Activated CD4-positive, alpha-beta memory T cell treated with anti-CD3 and anti-CD28 coated beads for 36 hours (primary cell): ENCODE data around the gene HSPB6. TPM values are rescaled to one million over a fixed set of nuclear protein-coding genes. Genes with fewer than 3 reads are reported as not detected.

Source experiments
- CTCF ChIA-PET: fragments of 350-600 bp; sonication (Branson Sonifier 250); formaldehyde crosslinking; loops from one replicate; lab custom pipeline; 2021; ENCODE audit warnings: antibody characterized with exemption, inconsistent platforms; lab: Charles Lee
- POLR2A ChIA-PET: fragments of 350-600 bp; sonication (Branson Sonifier 250); formaldehyde crosslinking; loops from one replicate; lab custom pipeline; 2021; ENCODE audit warnings: antibody characterized with exemption; lab: Charles Lee
- DNase-seq: peaks from one replicate; pipeline ENCODE4 v3.0.0-alpha.2; 2020
- H3K27ac Mint-ChIP-seq: one replicate; pipeline ENCODE4 v1.8.0; 2021; ENCODE audit warnings: mixed read lengths
- H3K27me3 Mint-ChIP-seq: one replicate; pipeline ENCODE4 v1.8.0; 2021; ENCODE audit warnings: mixed read lengths
- H3K36me3 Mint-ChIP-seq: one replicate; pipeline ENCODE4 v1.8.0; 2021; ENCODE audit warnings: mixed read lengths
- H3K4me1 Mint-ChIP-seq: one replicate; pipeline ENCODE4 v1.8.0; 2021; ENCODE audit warnings: low read depth, mixed read lengths
- H3K4me3 Mint-ChIP-seq: one replicate; pipeline ENCODE4 v1.8.0; 2021; ENCODE audit warnings: mild to moderate bottlenecking, mixed read lengths
- H3K9me3 Mint-ChIP-seq: one replicate; pipeline ENCODE4 v1.8.0; 2021; ENCODE audit warnings: mixed read lengths
- intact Hi-C: fragments of 100-400 bp; cut with micrococcal nuclease; formaldehyde crosslinking; loops from one replicate; pipeline ENCODE4 v1.15.1; 2023
- total RNA-seq, 2 experiments: library from RNA; stranded (reverse); gene quantifications; one replicate each; pipeline ENCODE4 v1.2.3, GENCODE V29; 2021

HSPB6 gene
- total RNA-seq, 2 experiments from 2014 or later = 0.36 to 0.53 TPM

DNA sequence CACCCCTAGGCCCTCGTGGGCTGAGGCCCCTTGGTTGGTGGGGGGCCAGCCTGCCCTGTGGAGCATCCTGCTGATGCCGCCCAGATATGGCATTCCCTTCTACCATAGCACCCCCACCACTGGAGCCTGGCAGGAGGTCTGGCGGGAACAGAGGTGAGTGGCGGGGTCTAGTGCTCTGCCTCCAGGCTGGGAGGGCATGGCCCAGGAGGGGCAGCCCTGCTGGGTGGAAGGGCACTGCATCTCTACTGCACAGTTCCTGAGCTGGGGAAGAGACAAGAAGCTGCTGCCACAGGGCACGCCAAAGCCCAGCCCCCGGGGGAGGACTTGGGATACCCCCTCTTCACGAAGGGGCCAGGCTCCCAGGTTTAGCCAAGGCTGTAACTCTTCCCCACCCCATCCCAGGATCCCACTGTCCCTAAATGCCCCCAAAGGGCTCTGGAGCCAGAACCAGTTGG lies 41.4 kb downstream of the HSPB6 start:
- peak; percentile 22 for DNase-seq
- peak overlapping the region; percentile 99 for H3K27ac Mint-ChIP-seq
- H3K36me3 Mint-ChIP-seq = peaks cover 54% of the 10 kb centered on the region
- ChIA-PET POLR2A (interaction anchor here (6.3 to 7.3 kb wide), 2 partner anchors 13 to 18 kb away, joined by 64 to 96 read pairs; no protein-coding TSS in a partner anchor), CTCF (interaction anchor here (1.5 to 7.0 kb wide), 3 partner anchors 17 to 216 kb away, joined by 4 to 197 read pairs (median 4); partner anchors contain the start of genes LIN37 and ZBTB32)
- H3K4me1 Mint-ChIP-seq = peaks cover 51% of the 10 kb centered on the region
- peaks cover 1% of the 10 kb centered on the region for H3K27me3 Mint-ChIP-seq
- intact Hi-C loops = loop anchor here (10.0 kb wide), 2 partner anchors 399 to 499 kb away; partner anchors contain the start of genes OVOL3, POLR2I, TBCB and ZNF146
- H3K9me3 Mint-ChIP-seq = no peaks in the 10 kb centered on the region
- peak overlapping the region; percentile 91 for H3K4me3 Mint-ChIP-seq

DNA sequence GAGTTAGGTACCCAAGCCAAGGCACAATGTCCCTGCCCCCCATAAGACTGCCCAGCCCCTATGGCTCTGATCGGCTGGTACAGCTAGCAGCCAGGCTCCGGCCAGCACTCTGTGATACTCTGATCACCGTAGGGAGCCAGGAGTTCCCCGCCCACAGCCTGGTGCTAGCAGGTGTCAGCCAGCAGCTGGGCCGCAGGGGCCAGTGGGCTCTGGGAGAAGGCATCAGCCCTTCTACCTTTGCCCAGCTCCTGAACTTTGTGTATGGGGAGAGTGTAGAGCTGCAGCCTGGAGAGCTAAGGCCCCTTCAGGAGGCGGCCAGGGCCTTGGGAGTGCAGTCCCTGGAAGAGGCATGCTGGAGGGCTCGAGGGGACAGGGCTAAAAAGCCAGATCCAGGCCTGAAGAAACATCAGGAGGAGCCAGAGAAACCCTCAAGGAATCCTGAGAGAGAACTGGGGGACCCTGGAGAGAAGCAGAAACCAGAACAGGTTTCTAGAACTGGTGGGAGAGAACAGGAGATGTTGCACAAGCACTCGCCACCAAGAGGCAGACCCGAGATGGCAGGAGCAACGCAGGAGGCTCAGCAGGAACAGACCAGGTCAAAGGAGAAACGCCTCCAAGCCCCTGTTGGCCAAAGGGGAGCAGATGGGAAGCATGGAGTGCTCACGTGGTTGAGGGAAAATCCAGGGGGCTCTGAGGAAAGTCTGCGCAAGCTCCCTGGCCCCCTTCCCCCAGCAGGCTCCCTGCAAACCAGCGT lies 42.1 kb downstream of the HSPB6 start:
- intact Hi-C loops = loop anchor here (5.0 to 10.0 kb wide), 3 partner anchors 400 to 502 kb away; partner anchors contain the start of genes OVOL3, POLR2I, TBCB and ZNF146
- DNase-seq = peak; percentile 64
- H3K9me3 Mint-ChIP-seq = no peaks in the 10 kb centered on the region
- peaks cover 52% of the 10 kb centered on the region for H3K36me3 Mint-ChIP-seq
- peak overlapping the region; percentile 99 for H3K27ac Mint-ChIP-seq
- H3K4me3 Mint-ChIP-seq = peak overlapping the region; percentile 91
- H3K4me1 Mint-ChIP-seq = peaks cover 54% of the 10 kb centered on the region
- POLR2A ChIA-PET = interaction anchor here (4.3 to 7.3 kb wide), 3 partner anchors 12 to 29 kb away, joined by 45 to 96 read pairs (median 64); partner anchors contain the start of genes IGFLR1, PSENEN and U2AF1L4
- peaks cover 1% of the 10 kb centered on the region for H3K27me3 Mint-ChIP-seq
- CTCF ChIA-PET = interaction anchor here (1.7 to 7.0 kb wide), 3 partner anchors 17 to 67 kb away, joined by 4 to 197 read pairs (median 5); partner anchors contain the start of genes COX6B1, LIN37 and ZBTB32

DNA sequence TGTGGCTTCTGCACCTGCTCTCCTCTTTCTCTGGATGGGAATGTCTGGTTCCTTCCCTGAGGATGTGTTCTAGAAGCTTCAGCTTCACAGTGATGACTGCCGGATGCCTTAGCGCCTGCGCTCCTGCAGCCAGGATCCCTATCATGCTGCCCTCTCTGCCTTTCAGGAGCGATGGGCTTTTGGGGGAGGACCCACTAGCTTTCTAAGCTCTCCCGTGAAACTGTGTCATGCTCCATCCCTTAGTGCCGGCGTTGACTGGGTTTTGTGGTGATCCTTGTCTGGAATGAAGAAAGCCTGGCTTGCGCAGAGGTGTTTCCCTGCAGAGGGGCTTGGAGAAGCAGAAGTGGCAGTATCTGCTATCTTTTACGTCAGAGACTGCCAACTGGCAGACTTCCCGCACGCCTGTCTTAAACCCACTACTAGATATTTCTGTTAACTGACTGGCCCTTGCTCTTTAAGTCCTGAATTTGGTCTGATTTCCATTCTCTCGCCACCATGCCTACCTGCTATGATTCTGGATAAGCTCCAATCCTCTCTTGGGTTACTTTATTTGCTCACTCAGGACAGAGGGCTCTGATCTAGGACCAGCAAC lies 42.8 kb downstream of the HSPB6 start:
- H3K36me3 Mint-ChIP-seq = peaks cover 47% of the 10 kb centered on the region
- ChIA-PET CTCF (interaction anchor here (1.9 to 7.0 kb wide), 2 partner anchors 16 to 66 kb away, joined by 5 to 197 read pairs; partner anchors contain the start of genes COX6B1 and ZBTB32), POLR2A (interaction anchor here (1.3 to 7.3 kb wide), 5 partner anchors 12 to 101 kb away, joined by 3 to 96 read pairs (median 45); partner anchors contain the start of genes HAUS5, IGFLR1, PSENEN and U2AF1L4)
- H3K27me3 Mint-ChIP-seq = peaks cover 1% of the 10 kb centered on the region
- peaks cover 51% of the 10 kb centered on the region for H3K4me1 Mint-ChIP-seq
- H3K27ac Mint-ChIP-seq = peak overlapping the region; percentile 99
- DNase-seq = peak; percentile 16
- no peaks in the 10 kb centered on the region for H3K9me3 Mint-ChIP-seq
- H3K4me3 Mint-ChIP-seq = peak overlapping the region; percentile 91
- intact Hi-C loops = loop anchor here (1.0 to 10.0 kb wide), 7 partner anchors 43 to 502 kb away; partner anchors contain the start of genes ARHGAP33, HSPB6, NFKBID and OVOL3

DNA sequence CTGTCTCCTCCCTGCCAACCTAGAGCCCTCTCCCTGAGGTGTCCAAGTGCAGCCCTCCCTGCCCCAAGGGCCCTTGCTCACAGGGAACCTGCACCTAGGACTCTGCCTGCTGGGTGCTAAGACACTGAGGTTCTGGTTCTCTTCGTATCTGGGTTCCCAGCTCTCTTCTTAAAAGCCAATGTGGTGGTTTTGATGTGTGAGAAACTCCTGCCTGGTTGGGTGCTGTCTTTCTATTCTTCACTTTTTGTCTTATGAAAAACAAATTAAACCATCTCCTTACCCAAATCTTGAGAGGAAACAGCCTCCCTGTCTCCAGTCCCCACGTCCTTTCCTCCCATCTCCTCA lies 43.4 kb downstream of the HSPB6 start:
- H3K27ac Mint-ChIP-seq = peak overlapping the region; percentile 99
- peaks cover 49% of the 10 kb centered on the region for H3K4me1 Mint-ChIP-seq
- H3K4me3 Mint-ChIP-seq = peak overlapping the region; percentile 91
- peaks cover 43% of the 10 kb centered on the region for H3K36me3 Mint-ChIP-seq
- DNase-seq = no peak
- POLR2A ChIA-PET = interaction anchor here (0.6 to 7.3 kb wide), 9 partner anchors 11 to 101 kb away, joined by 3 to 96 read pairs (median 9); partner anchors contain the start of genes HAUS5, IGFLR1, LIN37 and PSENEN
- H3K9me3 Mint-ChIP-seq = no peaks in the 10 kb centered on the region
- no peaks in the 10 kb centered on the region for H3K27me3 Mint-ChIP-seq
- CTCF ChIA-PET = interaction anchor here (1.8 to 7.0 kb wide), 3 partner anchors 15 to 219 kb away, joined by 5 to 197 read pairs (median 5); partner anchors contain the start of genes COX6B1 and ZBTB32
- intact Hi-C loops = loop anchor here (1.0 to 10.0 kb wide), 7 partner anchors 44 to 501 kb away; partner anchors contain the start of genes ARHGAP33, HSPB6, NFKBID and OVOL3

GRCh38 chr19:35712567-35713505 lies 44.0 kb downstream of the HSPB6 start:
- intact Hi-C loops = loop anchor here (1.0 to 10.0 kb wide), 7 partner anchors 44 to 502 kb away; partner anchors contain the start of genes ARHGAP33, HSPB6, NFKBID and OVOL3
- Mint-ChIP-seq H3K4me1 (peaks cover 49% of the 10 kb centered on the region), H3K27ac (peak overlapping the region; percentile 99), H3K36me3 (peaks cover 42% of the 10 kb centered on the region), H3K9me3 (no peaks in the 10 kb centered on the region), H3K4me3 (peak overlapping the region; percentile 91), H3K27me3 (no peaks in the 10 kb centered on the region)
- DNase-seq = peak; percentile 90
- POLR2A ChIA-PET = interaction anchor here (0.6 to 7.3 kb wide), 11 partner anchors 10 to 188 kb away, joined by 3 to 96 read pairs (median 5); partner anchors contain the start of genes COX6B1, HAUS5, IGFLR1 and LIN37
- CTCF ChIA-PET = interaction anchor here (1.8 to 7.0 kb wide), 5 partner anchors 15 to 219 kb away, joined by 5 to 197 read pairs (median 7); partner anchors contain the start of genes COX6B1, IGFLR1 and ZBTB32

GRCh38 chr19:35710784-35711723 lies 45.8 kb downstream of the HSPB6 start:
- peaks cover 49% of the 10 kb centered on the region for H3K4me1 Mint-ChIP-seq
- peaks cover 32% of the 10 kb centered on the region for H3K36me3 Mint-ChIP-seq

GRCh38 chr19:35708391-35708790 lies 48.4 kb downstream of the HSPB6 start:
- Mint-ChIP-seq H3K36me3 (peaks cover 6% of the 10 kb centered on the region), H3K9me3 (no peaks in the 10 kb centered on the region), H3K27me3 (no peaks in the 10 kb centered on the region), H3K4me1 (peaks cover 42% of the 10 kb centered on the region), H3K27ac (peak overlapping the region; percentile 28), H3K4me3 (no peak overlapping the region)
- CTCF ChIA-PET = interaction anchor here (3.5 kb wide), 1 partner anchor 14 kb away, joined by 16 read pairs; no protein-coding TSS in a partner anchor
- POLR2A ChIA-PET = no interaction called here
- no peak for DNase-seq
- intact Hi-C loops = no loop called here

More at GRCh38 chr19:35710784-35711723, 45.8 kb downstream of the HSPB6 start:
- Mint-ChIP-seq H3K9me3 (no peaks in the 10 kb centered on the region), H3K27me3 (no peaks in the 10 kb centered on the region), H3K4me3 (peak overlapping the region; percentile 54), H3K27ac (peak overlapping the region; percentile 99)
- ChIA-PET POLR2A (interaction anchor here (0.6 to 7.3 kb wide), 9 partner anchors 9 to 190 kb away, joined by 3 to 96 read pairs (median 9); partner anchors contain the start of genes IGFLR1, LIN37, NFKBID and PSENEN), CTCF (interaction anchor here (1.1 to 7.0 kb wide), 4 partner anchors 13 to 32 kb away, joined by 3 to 197 read pairs (median 10); partner anchors contain the start of genes IGFLR1 and ZBTB32)
- intact Hi-C loops = loop anchor here (1.0 to 10.0 kb wide), 5 partner anchors 9 to 504 kb away; partner anchors contain the start of genes OVOL3, POLR2I, TBCB and ZNF146
- peak; percentile 87 for DNase-seq
